Brain microvascular endothelial cell (primary cell): ENCODE measurements around the gene CCDC33.

Experiments
- DNase-seq: peaks from one replicate; pipeline ENCODE4 v3.0.0-alpha.2; 2020
- H3K27ac ChIP-seq: fragments of 250-450 bp; sonication (Bioruptor Pico); 2 replicates; pipeline ENCODE4 v1.5.1; 2020; ENCODE audit warnings: mild to moderate bottlenecking, moderate library complexity
- H3K27me3 ChIP-seq: fragments of 250-450 bp; sonication (Bioruptor Pico); replicated peaks from 2 replicates; pipeline ENCODE4 v1.5.1; 2020; ENCODE audit warnings: mild to moderate bottlenecking
- H3K36me3 ChIP-seq: fragments of 250-450 bp; sonication (Bioruptor Pico); replicated peaks from 2 replicates; pipeline ENCODE4 v1.5.1; 2020; ENCODE audit warnings: mild to moderate bottlenecking
- H3K4me3 ChIP-seq: 2 replicates; pipeline ENCODE4 v1.5.1; 2011; ENCODE audit warnings: low read depth, mild to moderate bottlenecking, control low read depth, low read length, moderate library complexity
- in situ Hi-C: cut with HindIII; loops from 2 replicates; pipeline ENCODE4 v1.10.0; 2017; ENCODE audit warnings: low sequenced_read_pairs, low pct_ligation_motif_present
- TF ChIP-seq, protein P1 (sequence below): IDR thresholded peaks from 2 replicates; pipeline ENCODE4 v1.5.1; 2011; ENCODE audit warnings: low read depth, mild to moderate bottlenecking, moderate library complexity, low read length, control low read depth, inconsistent platforms; ENCODE audit errors: missing control alignments

The CCDC33 gene

DNA sequence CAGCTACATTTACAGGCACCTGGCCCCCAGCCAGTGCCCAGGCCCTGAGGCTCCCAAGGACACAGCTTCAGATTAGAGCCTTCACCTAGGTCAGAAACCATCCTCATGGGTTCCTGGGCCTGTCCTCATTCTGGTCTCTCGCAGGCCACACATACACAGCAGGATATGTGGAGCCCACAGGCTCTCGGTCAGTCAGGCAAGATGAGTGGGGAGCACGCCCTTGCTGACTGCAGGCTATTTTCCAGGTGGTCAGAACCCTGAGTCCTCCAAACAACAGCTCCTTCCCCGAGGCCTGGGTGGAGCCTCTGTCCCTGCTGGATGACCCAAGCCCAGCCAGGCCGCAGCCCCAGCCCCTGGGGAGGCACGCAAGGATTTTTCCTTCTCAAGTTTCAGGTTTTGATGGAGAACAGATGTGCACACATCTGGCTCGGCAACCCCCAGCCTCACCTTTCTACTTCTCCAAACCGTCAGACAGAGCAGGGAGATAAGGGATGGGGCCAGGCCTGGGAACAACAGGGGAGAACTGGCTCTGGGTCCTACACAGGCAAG, 35.2 kb upstream of the CCDC33 start:
- H3K36me3 ChIP-seq = no peaks in the 10 kb centered on the region
- H3K27me3 ChIP-seq = no peaks in the 10 kb centered on the region
- in situ Hi-C loops = no loop called here
- TF ChIP-seq, protein P1, sequence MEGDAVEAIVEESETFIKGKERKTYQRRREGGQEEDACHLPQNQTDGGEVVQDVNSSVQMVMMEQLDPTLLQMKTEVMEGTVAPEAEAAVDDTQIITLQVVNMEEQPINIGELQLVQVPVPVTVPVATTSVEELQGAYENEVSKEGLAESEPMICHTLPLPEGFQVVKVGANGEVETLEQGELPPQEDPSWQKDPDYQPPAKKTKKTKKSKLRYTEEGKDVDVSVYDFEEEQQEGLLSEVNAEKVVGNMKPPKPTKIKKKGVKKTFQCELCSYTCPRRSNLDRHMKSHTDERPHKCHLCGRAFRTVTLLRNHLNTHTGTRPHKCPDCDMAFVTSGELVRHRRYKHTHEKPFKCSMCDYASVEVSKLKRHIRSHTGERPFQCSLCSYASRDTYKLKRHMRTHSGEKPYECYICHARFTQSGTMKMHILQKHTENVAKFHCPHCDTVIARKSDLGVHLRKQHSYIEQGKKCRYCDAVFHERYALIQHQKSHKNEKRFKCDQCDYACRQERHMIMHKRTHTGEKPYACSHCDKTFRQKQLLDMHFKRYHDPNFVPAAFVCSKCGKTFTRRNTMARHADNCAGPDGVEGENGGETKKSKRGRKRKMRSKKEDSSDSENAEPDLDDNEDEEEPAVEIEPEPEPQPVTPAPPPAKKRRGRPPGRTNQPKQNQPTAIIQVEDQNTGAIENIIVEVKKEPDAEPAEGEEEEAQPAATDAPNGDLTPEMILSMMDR = no peak
- peak overlapping the region; percentile 15 for H3K4me3 ChIP-seq
- DNase-seq = peak; percentile 29
- peak overlapping the region; percentile 87 for H3K27ac ChIP-seq

DNA sequence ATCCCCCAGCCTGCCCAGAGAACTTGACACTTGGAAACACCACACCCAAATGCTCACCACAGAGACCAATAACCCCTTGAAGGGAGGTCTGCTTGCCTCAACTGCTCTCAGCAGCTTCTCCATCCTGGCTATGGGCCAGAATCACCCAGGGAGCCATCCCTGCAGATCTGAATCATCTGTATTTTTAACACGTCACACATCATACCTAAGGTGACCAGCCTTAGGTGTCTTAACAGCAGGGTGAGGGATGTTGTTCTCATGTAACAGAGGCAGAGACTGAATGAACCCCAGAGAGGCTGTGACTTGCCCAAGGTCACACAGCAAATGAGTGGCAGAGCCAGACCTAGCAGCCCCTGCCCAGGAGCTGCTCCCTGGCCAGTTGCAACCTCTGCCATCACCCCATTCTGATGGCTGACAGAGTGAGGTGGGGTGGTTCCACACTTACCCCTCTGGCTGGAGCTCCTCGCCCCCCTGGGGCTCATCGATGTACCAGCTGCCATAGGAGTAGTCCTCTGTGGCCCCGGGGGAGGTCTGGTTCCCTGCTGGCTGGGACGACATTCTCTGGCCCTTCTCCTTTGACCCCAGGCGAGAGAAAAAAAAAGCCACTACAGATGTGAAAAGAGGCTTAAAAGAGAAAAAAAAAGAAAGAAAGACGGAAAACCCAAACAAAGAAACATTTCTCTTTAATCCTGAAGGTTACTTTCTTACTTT, 34.3 kb upstream of the CCDC33 start:
- TF ChIP-seq, protein P1 = no peak
- peak overlapping the region; percentile 30 for H3K4me3 ChIP-seq
- H3K27me3 ChIP-seq = no peaks in the 10 kb centered on the region
- H3K36me3 ChIP-seq = no peaks in the 10 kb centered on the region
- DNase-seq = peak; percentile 70
- H3K27ac ChIP-seq = peak overlapping the region; percentile 87
- in situ Hi-C loops = no loop called here

DNA sequence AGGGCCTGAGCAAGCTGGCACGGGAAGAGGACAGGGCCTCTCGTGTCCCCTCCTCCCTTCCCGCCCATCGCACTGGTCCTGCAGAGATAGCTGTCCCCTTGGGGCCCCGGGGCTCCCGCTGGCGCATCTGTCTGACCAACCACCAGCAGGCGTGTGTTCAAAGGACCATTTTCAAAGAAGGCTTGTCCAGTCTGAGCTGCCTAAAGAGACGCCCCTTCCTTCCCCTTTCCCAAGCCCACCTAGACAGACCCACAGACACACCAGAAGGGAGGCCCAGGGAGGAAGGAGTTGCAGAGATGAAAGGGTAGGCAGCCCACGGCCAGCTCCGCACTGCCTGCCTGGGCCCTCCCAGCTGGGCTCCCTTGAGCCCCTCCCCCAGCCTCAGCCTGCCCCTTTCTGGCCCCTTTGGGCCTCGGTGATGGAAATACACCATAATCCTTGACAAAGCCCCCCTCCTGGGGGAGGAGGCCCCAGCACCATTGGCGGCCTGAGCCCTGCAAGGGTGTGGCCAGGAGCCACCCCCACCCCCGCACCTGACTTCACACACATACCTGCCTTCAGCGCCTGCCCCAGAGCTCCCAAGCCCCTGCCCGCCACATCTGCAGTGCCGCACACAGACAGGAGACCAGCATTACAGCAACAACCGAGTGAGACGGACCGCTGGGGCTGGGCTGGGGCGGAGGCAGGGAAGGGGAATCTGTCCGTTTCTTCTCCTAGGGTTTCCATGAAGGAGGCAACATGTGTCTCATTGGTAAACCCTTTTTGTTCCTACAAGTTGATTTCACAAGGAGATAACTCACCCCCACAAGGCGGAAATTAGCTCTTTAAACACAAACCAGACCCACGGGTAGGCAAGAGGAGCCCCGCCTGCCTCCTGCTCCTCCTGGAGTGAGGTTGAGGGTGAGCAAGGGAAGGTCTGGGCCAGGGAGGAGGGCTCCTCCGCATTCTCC, 33.4 kb upstream of the CCDC33 start, which contains the start of gene STRA6:
TSS of gene STRA6 (minus strand) at position 336 of the 950 bp plus-strand sequence. CDS start 520 bp downstream, outside the sequence.
- peak within 1 kb of the TSS; percentile 30 for H3K4me3 ChIP-seq
- DNase-seq = no peak
- H3K27me3 ChIP-seq = no peaks in the 10 kb centered on the region
- H3K27ac ChIP-seq = peak within 1 kb of the TSS; percentile 87
- H3K36me3 ChIP-seq = no peaks in the 10 kb centered on the region
- TF ChIP-seq, protein P1 = no peak
- in situ Hi-C loops = no loop called here

DNA sequence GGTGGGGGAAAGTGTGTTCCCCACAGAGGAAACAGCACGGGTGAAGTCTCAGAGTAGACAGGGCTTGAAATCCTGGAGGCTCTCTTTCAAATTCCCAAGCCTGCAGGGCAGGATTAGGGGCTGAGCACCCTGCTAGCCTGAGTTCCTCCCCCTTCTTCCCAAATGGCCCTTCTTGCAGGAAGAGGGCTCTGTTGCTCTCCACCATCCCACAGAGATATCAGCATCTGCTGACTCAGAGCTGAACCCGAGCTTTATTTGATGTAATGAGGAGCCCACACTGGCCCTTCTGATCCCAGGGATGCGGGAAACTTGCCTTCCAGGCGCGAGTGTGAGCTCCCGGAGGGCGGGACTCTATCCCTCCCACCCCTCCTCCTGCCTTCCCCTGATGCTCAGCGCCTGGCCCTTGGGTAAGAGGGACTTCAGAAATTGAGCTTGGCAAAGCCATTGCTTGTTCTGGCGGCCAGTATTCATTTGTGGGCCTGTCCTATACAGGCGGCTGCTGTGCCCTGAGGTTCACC, 32.2 kb upstream of the CCDC33 start:
- in situ Hi-C loops = no loop called here
- peak overlapping the region; percentile 34 for H3K27ac ChIP-seq
- peak; percentile 74 for DNase-seq
- TF ChIP-seq, protein P1 = peak; percentile 6
- H3K4me3 ChIP-seq = no peak overlapping the region
- H3K36me3 ChIP-seq = no peaks in the 10 kb centered on the region
- H3K27me3 ChIP-seq = no peaks in the 10 kb centered on the region

DNA sequence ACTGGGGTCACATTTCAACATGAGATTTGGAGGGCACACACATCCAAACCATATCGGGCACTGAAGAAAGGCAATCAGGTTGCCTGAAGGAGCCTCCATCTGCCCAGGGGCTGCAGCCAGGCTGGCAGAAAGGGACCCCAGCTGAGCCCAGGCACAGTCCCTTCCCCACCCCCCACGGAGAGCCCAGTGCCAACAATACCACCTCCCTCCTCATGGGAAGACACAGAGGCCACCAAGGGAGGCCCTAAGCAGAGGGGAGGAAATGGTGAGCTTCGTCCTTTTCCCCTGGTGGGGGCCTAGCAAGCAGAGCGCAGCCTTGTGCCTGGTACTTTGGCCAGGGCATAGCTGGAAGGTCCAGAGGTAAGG, 30.6 kb upstream of the CCDC33 start:
- DNase-seq = no peak
- Histone ChIP-seq H3K27me3 (no peaks in the 10 kb centered on the region), H3K4me3 (no peak overlapping the region), H3K36me3 (no peaks in the 10 kb centered on the region), H3K27ac (no peak overlapping the region)
- in situ Hi-C loops = no loop called here
- TF ChIP-seq, protein P1 = no peak
